GM12801 (cell line): ENCODE results near the gene PCDH15.

ENCODE experiments used
- TF ChIP-seq, protein P1 (sequence below): IDR thresholded peaks from one replicate; pipeline ENCODE4 v1.5.1; 2011; ENCODE audit warnings: control low read depth; ENCODE audit not compliant: insufficient read length; ENCODE audit errors: extremely low read depth

The PCDH15 gene

DNA sequence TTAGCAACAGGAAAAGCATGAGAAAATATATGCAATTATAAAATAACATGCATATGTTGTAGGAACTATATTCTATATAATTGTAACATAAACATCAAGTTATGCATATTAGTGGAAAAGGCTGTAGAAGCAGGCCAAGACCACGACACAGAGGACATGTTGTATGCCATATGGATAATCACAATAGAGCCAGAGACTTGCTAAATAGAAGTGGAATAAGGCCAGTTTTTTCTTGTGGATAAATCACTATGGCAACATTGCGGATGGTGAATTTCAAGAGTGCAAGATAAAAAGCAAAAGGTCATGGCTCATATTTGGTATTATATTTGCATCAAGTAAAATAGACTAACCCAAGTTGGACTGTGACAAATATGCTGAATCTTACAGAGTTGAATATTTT is 93.0 kb downstream of the PCDH15 start:
- TF ChIP-seq, protein P1, sequence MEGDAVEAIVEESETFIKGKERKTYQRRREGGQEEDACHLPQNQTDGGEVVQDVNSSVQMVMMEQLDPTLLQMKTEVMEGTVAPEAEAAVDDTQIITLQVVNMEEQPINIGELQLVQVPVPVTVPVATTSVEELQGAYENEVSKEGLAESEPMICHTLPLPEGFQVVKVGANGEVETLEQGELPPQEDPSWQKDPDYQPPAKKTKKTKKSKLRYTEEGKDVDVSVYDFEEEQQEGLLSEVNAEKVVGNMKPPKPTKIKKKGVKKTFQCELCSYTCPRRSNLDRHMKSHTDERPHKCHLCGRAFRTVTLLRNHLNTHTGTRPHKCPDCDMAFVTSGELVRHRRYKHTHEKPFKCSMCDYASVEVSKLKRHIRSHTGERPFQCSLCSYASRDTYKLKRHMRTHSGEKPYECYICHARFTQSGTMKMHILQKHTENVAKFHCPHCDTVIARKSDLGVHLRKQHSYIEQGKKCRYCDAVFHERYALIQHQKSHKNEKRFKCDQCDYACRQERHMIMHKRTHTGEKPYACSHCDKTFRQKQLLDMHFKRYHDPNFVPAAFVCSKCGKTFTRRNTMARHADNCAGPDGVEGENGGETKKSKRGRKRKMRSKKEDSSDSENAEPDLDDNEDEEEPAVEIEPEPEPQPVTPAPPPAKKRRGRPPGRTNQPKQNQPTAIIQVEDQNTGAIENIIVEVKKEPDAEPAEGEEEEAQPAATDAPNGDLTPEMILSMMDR: no peak

DNA sequence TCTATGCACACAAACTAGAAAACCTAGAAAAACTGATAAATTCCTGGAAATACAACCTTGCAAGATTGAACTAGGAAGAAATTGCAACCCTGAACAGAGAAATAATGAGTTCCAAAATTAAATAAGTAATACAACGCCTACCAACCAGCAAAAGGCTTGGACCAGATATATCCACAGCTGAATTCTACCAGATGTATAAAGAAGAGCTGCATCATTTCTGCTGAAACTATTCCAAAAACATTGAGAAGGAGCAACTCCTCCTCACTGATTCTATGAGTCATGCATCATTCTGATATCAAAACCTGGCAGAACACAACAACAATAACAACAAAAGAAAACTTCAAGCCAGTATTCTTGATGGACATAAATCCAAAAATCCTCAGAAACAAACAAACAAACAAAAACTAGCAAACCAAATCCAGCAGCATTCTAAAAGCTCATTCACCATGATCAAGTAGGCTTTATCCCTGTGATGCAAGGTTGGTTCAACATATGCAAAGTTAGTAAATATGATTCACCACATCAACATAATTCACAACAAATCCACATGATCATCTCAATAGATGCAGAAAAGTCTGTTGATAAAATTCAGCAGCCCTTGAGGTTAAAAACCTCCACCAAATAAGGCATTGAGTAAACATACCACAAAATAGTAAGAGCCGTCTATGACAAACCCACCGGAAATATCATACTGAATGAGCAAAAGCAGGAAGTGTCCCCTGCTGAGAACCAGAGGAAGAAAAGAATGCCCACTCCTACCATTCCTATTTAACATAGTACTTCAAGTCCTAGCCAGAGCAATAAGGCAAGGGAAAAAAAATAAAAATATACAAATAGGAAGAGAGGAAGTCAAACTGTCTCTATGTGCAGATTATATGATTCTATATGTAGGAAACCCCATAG is 98.2 kb downstream of the PCDH15 start:
- TF ChIP-seq, protein P1: no peak

DNA sequence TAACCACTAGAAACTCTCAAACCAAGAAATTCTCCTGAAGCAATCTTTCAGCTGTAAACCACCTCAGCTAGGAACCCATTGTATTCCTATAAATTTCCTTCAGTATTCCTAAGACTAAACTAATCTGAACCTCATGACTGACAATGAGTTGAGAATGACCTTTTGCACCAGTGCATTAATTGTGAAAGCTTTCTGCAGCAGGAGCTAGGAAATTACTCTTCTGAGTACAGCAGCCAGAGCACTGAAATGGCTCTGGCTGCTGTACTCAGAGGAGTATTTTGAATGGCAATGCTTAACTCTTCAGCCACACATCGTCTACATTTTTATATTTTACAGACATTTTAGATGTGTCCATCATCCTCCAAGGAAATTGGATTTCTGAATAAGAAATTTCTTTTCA is 109.7 kb downstream of the PCDH15 start:
- TF ChIP-seq, protein P1: no peak

DNA sequence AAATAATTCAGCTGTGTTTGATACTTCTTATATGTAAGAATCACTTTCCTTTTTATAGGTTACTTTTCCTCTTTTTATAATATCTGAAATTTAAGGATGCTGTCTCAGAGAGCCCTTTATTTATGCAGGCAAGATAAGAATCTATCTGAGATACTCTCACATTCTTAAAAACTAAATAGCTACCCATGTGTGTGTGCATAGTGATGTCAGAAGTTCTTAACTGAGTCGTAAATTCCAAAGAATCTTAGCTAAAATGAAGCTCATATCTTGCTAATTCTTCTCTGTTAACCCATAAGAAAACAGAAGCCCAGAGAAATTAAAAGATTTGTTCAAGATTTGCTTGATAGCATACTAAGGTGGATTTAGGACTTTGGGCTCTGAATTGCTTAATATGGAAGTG is 118.5 kb downstream of the PCDH15 start:
- TF ChIP-seq, protein P1: no peak

DNA sequence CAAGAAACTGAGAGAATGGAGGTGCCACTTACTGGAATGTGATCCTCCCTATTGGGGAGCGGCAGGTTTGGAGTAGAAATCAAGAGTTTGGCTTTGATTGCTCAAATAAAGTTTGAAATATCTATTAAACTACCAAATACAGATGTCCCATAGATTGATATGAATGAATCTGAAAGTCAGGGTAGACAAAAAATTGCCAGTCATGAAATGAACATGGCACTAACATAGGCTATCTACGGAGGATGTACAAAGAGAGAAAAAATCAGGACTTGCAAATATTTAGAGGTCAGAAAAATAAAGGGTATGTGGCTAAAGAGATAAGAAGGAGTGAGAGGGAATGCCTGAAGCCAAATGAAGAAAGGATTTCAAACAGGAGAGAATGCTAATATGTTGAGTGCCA is 119.9 kb downstream of the PCDH15 start:
- TF ChIP-seq, protein P1: no peak

DNA sequence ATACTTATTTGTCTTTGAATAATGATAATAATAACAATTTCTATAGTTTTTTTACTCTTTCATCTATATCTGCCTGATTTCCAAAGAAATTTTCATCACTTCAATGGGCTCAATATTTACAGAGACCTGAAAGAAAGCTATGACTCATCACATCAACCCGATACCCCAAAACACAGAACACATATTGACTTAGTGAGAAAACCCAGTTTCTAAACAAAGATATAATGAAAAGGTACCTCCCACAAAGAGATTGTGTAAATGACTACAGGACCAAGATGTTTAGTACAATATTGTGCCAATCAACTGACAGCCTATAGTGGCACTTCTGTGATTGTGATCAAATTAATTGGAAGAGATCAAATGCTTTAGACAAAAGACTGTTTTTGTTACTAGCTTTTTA is 133.9 kb downstream of the PCDH15 start:
- TF ChIP-seq, protein P1: no peak

DNA sequence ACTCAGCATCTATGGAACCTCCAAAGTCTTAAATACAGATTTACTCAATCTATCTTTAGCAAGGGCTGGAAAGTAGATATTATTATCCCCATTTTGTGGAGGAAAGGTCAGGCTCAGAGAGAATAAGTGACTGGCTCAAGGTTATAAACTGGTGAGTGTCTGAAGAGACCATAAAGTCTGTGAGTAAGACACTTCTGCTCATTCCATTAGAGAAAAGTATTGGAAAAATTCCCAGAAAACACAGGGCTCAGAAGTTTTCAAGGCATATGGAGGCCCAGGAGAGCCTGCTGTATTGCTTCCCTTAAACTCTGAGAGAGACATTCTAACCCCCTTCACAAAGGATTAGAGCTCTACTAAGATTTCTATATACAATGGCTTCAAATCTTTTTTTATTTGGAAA is 134.8 kb downstream of the PCDH15 start:
- TF ChIP-seq, protein P1: no peak
